Breast epithelium (tissue), 4 donors: ENCODE measurements around the gene FSHR. TPM values are rescaled to one million over a fixed set of nuclear protein-coding genes. Genes with fewer than 3 reads are reported as not detected.

Source experiments
- DNase-seq, 2 donors: peaks; one replicate each; pipeline ENCODE4 v3.0.0-alpha.2; 2019; ENCODE audit warnings: low spot score in 2 of 2
- H3K27ac ChIP-seq, 2 donors: fragments of 200-600 bp; sonication (generic) in 1 of 2; one replicate each; pipeline ENCODE4 v1.5.1; 2016 to 2019; ENCODE audit warnings: mild to moderate bottlenecking in 1 of 2
- H3K27me3 ChIP-seq, 2 donors: fragments of 200-600 bp; sonication (generic) in 1 of 2; one replicate each; pipeline versions ENCODE4 v1.5.1 to v1.6.0; 2017 to 2019; ENCODE audit warnings: control low read depth in 1 of 2, mild to moderate bottlenecking in 1 of 2
- H3K36me3 ChIP-seq: fragments of 200-600 bp; one replicate; pipeline ENCODE4 v1.5.1; 2019
- H3K4me1 ChIP-seq, 2 donors: fragments of 200-600 bp; sonication (generic); one replicate each; pipeline ENCODE4 v1.5.1; 2016 to 2019; ENCODE audit warnings: control low read depth in 1 of 2
- H3K4me3 ChIP-seq, 3 donors: fragments of 200-600 bp; sonication (generic); 1 replicate in 2 of 3; 2 replicates in 1 of 3; pipeline ENCODE4 v1.5.1; 2016 to 2019; ENCODE audit warnings: mild to moderate bottlenecking in 3 of 3, moderate library complexity in 2 of 3
- H3K9me3 ChIP-seq, 2 donors: fragments of 200-600 bp; sonication (generic) in 1 of 2; one replicate each; pipeline ENCODE4 v1.5.1; 2016 to 2019; ENCODE audit warnings: control low read depth in 1 of 2
- CTCF ChIP-seq, 3 donors: fragments of 450-650 bp; IDR thresholded peaks; one replicate each; pipeline ENCODE4 v1.5.1; 2016 to 2017; ENCODE audit warnings: antibody characterized with exemption in 3 of 3, mild to moderate bottlenecking in 3 of 3, moderate library complexity in 3 of 3
- POLR2A ChIP-seq: fragments of 450-650 bp; IDR thresholded peaks from one replicate; pipeline ENCODE4 v1.6.1; 2016; ENCODE audit warnings: antibody characterized with exemption, mild to moderate bottlenecking, moderate library complexity
- POLR2AphosphoS5 ChIP-seq, 3 donors: sonication (generic); formaldehyde crosslinking; IDR thresholded peaks; one replicate each; pipeline ENCODE4 v1.6.1; 2017; ENCODE audit warnings: antibody characterized with exemption in 3 of 3
- intact Hi-C: fragments of 100-400 bp; cut with DNase I; formaldehyde crosslinking; loops from one replicate; pipeline ENCODE4 v1.15.1; 2023; ENCODE audit warnings: low total_unique reads
- total RNA-seq, 3 donors: library from RNA; depleted of rRNA; stranded (reverse); fragments of >200 nt; gene quantifications; one replicate each; pipeline ENCODE4 v1.1.0, GENCODE V29; 2016

FSHR gene
- total RNA-seq, 3 donors from 2014 or later = not detected

DNA sequence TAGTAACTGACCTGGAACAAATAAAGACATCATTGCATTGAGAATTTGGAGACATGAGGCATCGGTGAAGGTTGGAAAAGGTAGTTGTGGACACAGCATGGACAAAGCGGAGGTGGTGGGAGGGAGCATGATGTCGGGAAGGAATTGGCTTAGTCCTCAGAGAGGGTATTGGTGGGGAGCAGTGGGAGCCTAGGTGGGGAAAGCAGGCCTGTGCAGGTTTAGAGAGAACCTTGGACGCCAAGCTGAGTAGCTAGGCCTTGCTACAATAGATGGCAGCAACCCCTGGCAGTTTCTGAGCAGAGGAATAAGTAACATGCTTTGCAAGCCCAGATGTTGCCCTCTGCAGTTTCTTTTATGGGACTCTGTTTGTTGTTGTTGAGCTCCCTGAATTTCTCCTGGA is 221.6 kb downstream of the FSHR start:
- Histone ChIP-seq H3K4me3 (no peak overlapping the region), H3K27me3 (no peaks in the 10 kb centered on the region), H3K4me1 (no peaks in the 10 kb centered on the region), H3K36me3 (no peaks in the 10 kb centered on the region), H3K9me3 (no peaks in the 10 kb centered on the region), H3K27ac (no peak overlapping the region)
- no peak for TF ChIP-seq POLR2AphosphoS5 (IDR thresholded peaks at IDR 0.05)
- no peak for DNase-seq
- intact Hi-C loops = no loop called here

DNA sequence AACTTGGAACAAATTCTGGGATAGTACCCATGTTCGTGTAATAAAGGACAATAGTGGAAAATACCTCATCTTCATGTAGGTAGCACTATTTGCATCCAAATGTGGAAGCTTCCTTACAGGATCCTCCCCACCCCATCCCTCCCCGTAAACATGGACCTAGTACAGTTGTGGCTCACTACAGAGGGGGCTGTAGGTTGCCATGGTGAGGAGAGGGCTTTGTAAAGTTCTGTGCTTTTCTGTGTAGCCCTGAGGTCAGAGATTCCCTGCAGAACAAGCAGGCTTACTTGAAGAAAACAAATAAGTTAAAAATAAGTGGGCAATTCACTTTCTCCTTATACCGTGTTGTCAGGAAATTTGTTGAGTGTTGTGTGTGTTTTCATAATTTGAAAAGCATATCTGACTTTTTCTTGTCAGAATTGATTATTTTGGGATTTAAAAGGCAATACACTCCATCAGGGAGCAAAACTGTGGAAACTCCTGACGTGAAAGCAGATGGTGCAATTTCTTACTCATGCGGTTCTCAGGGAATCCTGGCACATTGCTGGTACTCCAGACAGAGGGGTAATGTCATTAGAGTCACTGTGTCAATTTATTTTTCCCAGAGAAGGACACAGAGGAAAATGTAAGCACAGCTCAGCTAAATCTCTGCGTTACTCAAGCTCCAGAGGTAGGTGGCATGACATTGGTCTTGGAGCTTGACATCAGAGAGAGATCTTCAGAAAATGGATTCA is 224.6 kb downstream of the FSHR start:
- Histone ChIP-seq H3K36me3 (no peaks in the 10 kb centered on the region), H3K4me3 (no peak overlapping the region), H3K27ac (no peak overlapping the region), H3K9me3 (no peaks in the 10 kb centered on the region), H3K27me3 (no peaks in the 10 kb centered on the region), H3K4me1 (no peaks in the 10 kb centered on the region)
- TF ChIP-seq POLR2AphosphoS5 (IDR thresholded peaks at IDR 0.05) (no peak), CTCF (IDR thresholded peaks at IDR 0.05) (no peak), POLR2A (no peak)
- no peak for DNase-seq
- intact Hi-C loops = no loop called here

- no peaks in the 10 kb centered on the region for H3K27me3 ChIP-seq
- DNase-seq = no peak
- H3K4me1 ChIP-seq = no peaks in the 10 kb centered on the region
- no peak overlapping the region for H3K4me3 ChIP-seq
- no peak for TF ChIP-seq POLR2A
- no peaks in the 10 kb centered on the region for H3K9me3 ChIP-seq
- H3K27ac ChIP-seq = no peak overlapping the region
- intact Hi-C loops = no loop called here
- H3K36me3 ChIP-seq = no peaks in the 10 kb centered on the region
Measured at GRCh38 chr2:48927355-48927754, 227.0 kb downstream of the FSHR start.

DNA sequence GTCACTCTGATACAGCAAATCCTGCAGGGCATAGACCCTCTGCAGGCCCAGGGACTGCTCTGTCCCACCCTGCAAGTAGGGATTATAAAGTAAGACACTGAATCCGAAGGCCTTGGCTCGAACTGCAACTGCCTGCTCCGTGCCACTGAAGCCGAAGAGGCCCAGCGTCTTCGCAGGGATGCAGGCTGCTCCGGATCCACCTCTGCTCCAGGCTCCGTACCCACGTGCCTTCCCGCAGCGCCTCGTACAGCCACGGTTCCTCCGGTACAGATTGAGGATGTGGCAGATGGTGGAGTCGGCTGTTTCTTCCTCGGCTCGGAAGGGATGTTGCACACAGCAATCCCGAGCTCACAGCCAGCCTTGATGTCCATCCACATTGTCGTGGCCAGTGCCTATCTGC is 238.4 kb downstream of the FSHR start:
- no peaks in the 10 kb centered on the region for H3K4me1 ChIP-seq
- no peaks in the 10 kb centered on the region for H3K36me3 ChIP-seq
- intact Hi-C loops = no loop called here
- no peak for DNase-seq
- no peaks in the 10 kb centered on the region for H3K9me3 ChIP-seq
- no peak for TF ChIP-seq POLR2A
- TF ChIP-seq CTCF (IDR thresholded peaks at IDR 0.05) = no peak
- TF ChIP-seq POLR2AphosphoS5 (IDR thresholded peaks at IDR 0.05) = no peak
- H3K4me3 ChIP-seq = no peak overlapping the region
- no peak overlapping the region for H3K27ac ChIP-seq
- no peaks in the 10 kb centered on the region for H3K27me3 ChIP-seq

DNA sequence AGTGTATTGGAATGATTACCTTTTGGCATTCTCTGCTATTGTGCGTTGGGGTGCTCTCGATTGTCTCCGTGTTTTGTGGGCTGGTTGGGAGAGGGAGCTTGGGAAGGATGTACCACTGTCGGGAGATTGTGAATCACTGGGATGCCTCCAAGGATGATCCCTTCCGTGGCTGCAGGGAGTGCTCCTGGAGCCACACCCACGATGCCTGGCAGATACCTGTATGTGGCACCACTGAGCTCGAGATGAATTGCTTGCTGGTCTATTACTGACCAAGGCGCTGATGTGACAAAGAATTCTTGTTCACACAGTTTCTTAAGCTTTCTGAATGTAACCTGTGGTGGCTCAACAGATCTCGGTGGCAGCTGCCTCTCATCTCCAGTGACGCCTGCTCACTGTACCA is 239.1 kb downstream of the FSHR start:
- TF ChIP-seq POLR2A (no peak), CTCF (IDR thresholded peaks at IDR 0.05) (no peak), POLR2AphosphoS5 (IDR thresholded peaks at IDR 0.05) (no peak)
- Histone ChIP-seq H3K27me3 (no peaks in the 10 kb centered on the region), H3K4me3 (no peak overlapping the region), H3K36me3 (no peaks in the 10 kb centered on the region), H3K4me1 (no peaks in the 10 kb centered on the region), H3K27ac (no peak overlapping the region), H3K9me3 (no peaks in the 10 kb centered on the region)
- intact Hi-C loops = no loop called here
- no peak for DNase-seq

DNA sequence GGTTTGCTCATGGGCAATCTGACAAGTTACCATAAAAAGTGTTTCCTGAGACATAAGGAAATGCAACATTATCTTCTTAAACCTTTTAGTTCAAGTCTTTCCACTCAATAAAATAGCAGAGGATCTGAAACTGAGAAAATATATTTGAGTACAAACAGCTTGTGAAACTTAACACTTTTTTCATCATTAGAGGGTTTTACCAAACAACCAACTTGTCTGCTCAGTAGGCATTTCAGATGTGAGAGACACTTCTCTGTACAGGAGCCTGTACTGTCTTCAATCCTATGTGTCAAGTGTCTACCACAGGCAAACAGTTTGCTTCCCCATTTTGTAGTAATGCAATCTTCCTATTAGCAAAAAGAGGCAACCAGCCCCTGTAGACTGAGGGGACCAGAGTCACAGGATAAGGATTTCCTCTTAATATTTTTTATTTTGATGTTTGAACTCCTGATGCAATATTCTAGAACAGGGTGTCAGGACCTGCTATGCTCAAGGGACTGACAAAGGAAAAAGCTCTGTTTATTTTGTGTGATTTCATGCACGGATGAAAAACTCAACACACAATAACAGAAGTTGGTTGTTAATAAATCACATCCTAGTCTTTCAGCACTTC is 239.7 kb downstream of the FSHR start:
- intact Hi-C loops = no loop called here
- Histone ChIP-seq H3K4me3 (no peak overlapping the region), H3K27ac (no peak overlapping the region), H3K9me3 (no peaks in the 10 kb centered on the region), H3K4me1 (no peaks in the 10 kb centered on the region), H3K36me3 (no peaks in the 10 kb centered on the region), H3K27me3 (no peaks in the 10 kb centered on the region)
- no peak for TF ChIP-seq POLR2AphosphoS5 (IDR thresholded peaks at IDR 0.05)
- no peak for TF ChIP-seq CTCF (IDR thresholded peaks at IDR 0.05)
- TF ChIP-seq POLR2A = no peak
- no peak for DNase-seq
